ENCODE measurements around the gene TJP1. TPM values are rescaled to one million over a fixed set of nuclear protein-coding genes. Genes with fewer than 3 reads are reported as not detected.
"Not testable (repeated sequence)": the region's sequence is repeated elsewhere in the genome, so short reads cannot be mapped to it uniquely, and the experiment has no call there.

The TJP1 gene
- total and polyA plus RNA-seq, 5 donors from 2014 or later = 0.06 TPM; not detected in 4

- Mint-ChIP-seq H3K36me3 (no peaks in the 10 kb centered on the region), H3K27ac (no peak overlapping the region), H3K4me1 (peaks cover 0 to 18% (median 8%) of the 10 kb centered on the region in 4 donors), H3K9me3 (peaks cover 3 to 28% (median 13%) of the 10 kb centered on the region in 7 donors), H3K4me3 (no peak overlapping the region), H3K27me3 (peaks cover 67% of the 10 kb centered on the region)
- DNase-seq = no peak
- ATAC-seq (ENCODE audit: low read depth in 2 of 2) = no peak
- no peaks in the 10 kb centered on the region for H3K36me3 ChIP-seq (ENCODE audit: control insufficient read depth, insufficient read depth, low read length)
- no peak overlapping the region for H3K27ac ChIP-seq (ENCODE audit: insufficient read depth, low read length, poor library complexity, severe bottlenecking)
- peaks cover 29% of the 10 kb centered on the region for H3K27me3 ChIP-seq (ENCODE audit: control insufficient read depth, insufficient read depth, low read length)
- peaks cover 14% of the 10 kb centered on the region for H3K4me1 ChIP-seq (ENCODE audit: control insufficient read depth, insufficient read depth, low read length, poor library complexity, severe bottlenecking)
- no peak overlapping the region for H3K4me3 ChIP-seq (ENCODE audit: low read depth, low read length)
- H3K9me3 ChIP-seq (ENCODE audit: control insufficient read depth in 2 of 2, low read length in 2 of 2) = peaks cover 15 to 30% of the 10 kb centered on the region in 2 experiments
These were observed 1.7 kb downstream of the TJP1 start for GRCh38 chr15:29820394-29821154.

- Mint-ChIP-seq H3K9me3 (peaks cover 0 to 25% (median 11%) of the 10 kb centered on the region in 7 donors), H3K4me1 (peaks cover 0 to 12% (median 3%) of the 10 kb centered on the region in 4 donors), H3K4me3 (peak overlapping the region in 1 of 4 donors; percentile 24), H3K36me3 (no peaks in the 10 kb centered on the region), H3K27ac (no peak overlapping the region), H3K27me3 (peaks cover 67% of the 10 kb centered on the region)
- Histone ChIP-seq H3K27ac (ENCODE audit: insufficient read depth, low read length, poor library complexity, severe bottlenecking) (no peak overlapping the region), H3K27me3 (ENCODE audit: control insufficient read depth, insufficient read depth, low read length) (peaks cover 29% of the 10 kb centered on the region), H3K4me1 (ENCODE audit: control insufficient read depth, insufficient read depth, low read length, poor library complexity, severe bottlenecking) (peaks cover 11% of the 10 kb centered on the region), H3K36me3 (ENCODE audit: control insufficient read depth, insufficient read depth, low read length) (no peaks in the 10 kb centered on the region), H3K9me3 (ENCODE audit: control insufficient read depth in 2 of 2, low read length in 2 of 2) (peaks cover 15 to 27% of the 10 kb centered on the region in 2 experiments), H3K4me3 (ENCODE audit: low read depth, low read length) (no peak overlapping the region)
- ATAC-seq (ENCODE audit: low read depth in 2 of 2) (no peak), DNase-seq (no peak)
These were observed 2.3 kb downstream of the TJP1 start for GRCh38 chr15:29819979-29820378.

- Mint-ChIP-seq H3K27me3 (peaks cover 71% of the 10 kb centered on the region), H3K9me3 (peaks cover 0 to 21% (median 11%) of the 10 kb centered on the region in 7 donors), H3K27ac (no peak overlapping the region), H3K4me1 (peaks cover 0 to 7% (median under 1%) of the 10 kb centered on the region in 4 donors), H3K36me3 (no peaks in the 10 kb centered on the region), H3K4me3 (no peak overlapping the region)
- DNase-seq (no peak), ATAC-seq (ENCODE audit: low read depth in 2 of 2) (no peak)
- Histone ChIP-seq H3K9me3 (ENCODE audit: control insufficient read depth in 2 of 2, low read length in 2 of 2) (peaks cover 12 to 20% of the 10 kb centered on the region in 2 experiments), H3K4me3 (ENCODE audit: low read depth, low read length) (no peak overlapping the region), H3K27ac (ENCODE audit: insufficient read depth, low read length, poor library complexity, severe bottlenecking) (no peak overlapping the region), H3K4me1 (ENCODE audit: control insufficient read depth, insufficient read depth, low read length, poor library complexity, severe bottlenecking) (peaks cover 11% of the 10 kb centered on the region), H3K27me3 (ENCODE audit: control insufficient read depth, insufficient read depth, low read length) (peaks cover 34% of the 10 kb centered on the region), H3K36me3 (ENCODE audit: control insufficient read depth, insufficient read depth, low read length) (no peaks in the 10 kb centered on the region)
These were observed 4.1 kb downstream of the TJP1 start for GRCh38 chr15:29818141-29818540.

GRCh38 chr15:29817455-29817854 lies 4.8 kb downstream of the TJP1 start:
- H3K36me3 ChIP-seq (ENCODE audit: control insufficient read depth, insufficient read depth, low read length); H3K27ac Mint-ChIP-seq; DNase-seq; ATAC-seq (ENCODE audit: low read depth in 2 of 2); H3K36me3 Mint-ChIP-seq; H3K4me3 ChIP-seq (ENCODE audit: low read depth, low read length); H3K4me3 Mint-ChIP-seq; H3K4me1 Mint-ChIP-seq; H3K27ac ChIP-seq (ENCODE audit: insufficient read depth, low read length, poor library complexity, severe bottlenecking): not testable (repeated sequence)
- peaks cover 0 to 16% (median 10%) of the 10 kb centered on the region in 7 donors for H3K9me3 Mint-ChIP-seq
- H3K9me3 ChIP-seq (ENCODE audit: control insufficient read depth in 2 of 2, low read length in 2 of 2) = peaks cover 10 to 14% of the 10 kb centered on the region in 2 experiments
- H3K4me1 ChIP-seq (ENCODE audit: control insufficient read depth, insufficient read depth, low read length, poor library complexity, severe bottlenecking) = peaks cover 11% of the 10 kb centered on the region
- H3K27me3 Mint-ChIP-seq = peaks cover 72% of the 10 kb centered on the region
- H3K27me3 ChIP-seq (ENCODE audit: control insufficient read depth, insufficient read depth, low read length) = peaks cover 32% of the 10 kb centered on the region

- Histone ChIP-seq H3K36me3 (ENCODE audit: control insufficient read depth, insufficient read depth, low read length) (no peaks in the 10 kb centered on the region), H3K4me3 (ENCODE audit: low read depth, low read length) (no peak overlapping the region), H3K27me3 (ENCODE audit: control insufficient read depth, insufficient read depth, low read length) (peaks cover 22% of the 10 kb centered on the region), H3K4me1 (ENCODE audit: control insufficient read depth, insufficient read depth, low read length, poor library complexity, severe bottlenecking) (no peaks in the 10 kb centered on the region), H3K9me3 (ENCODE audit: control insufficient read depth in 2 of 2, low read length in 2 of 2) (peaks cover 3 to 7% of the 10 kb centered on the region in 2 experiments), H3K27ac (ENCODE audit: insufficient read depth, low read length, poor library complexity, severe bottlenecking) (no peak overlapping the region)
- no peak overlapping the region for H3K27ac Mint-ChIP-seq
- DNase-seq (no peak), ATAC-seq (ENCODE audit: low read depth in 2 of 2) (no peak)
- H3K27me3 Mint-ChIP-seq = peaks cover 76% of the 10 kb centered on the region
- no peak overlapping the region for H3K4me3 Mint-ChIP-seq
- no peaks in the 10 kb centered on the region for H3K36me3 Mint-ChIP-seq
- no peaks in the 10 kb centered on the region for H3K4me1 Mint-ChIP-seq
- peaks cover 0 to 20% (median 12%) of the 10 kb centered on the region in 7 donors for H3K9me3 Mint-ChIP-seq
These were observed 7.1 kb downstream of the TJP1 start for GRCh38 chr15:29815000-29815710.

GRCh38 chr15:29813009-29813408 lies 9.3 kb downstream of the TJP1 start:
- H3K27ac ChIP-seq (ENCODE audit: insufficient read depth, low read length, poor library complexity, severe bottlenecking) = no peak overlapping the region
- Mint-ChIP-seq H3K4me1 (no peaks in the 10 kb centered on the region), H3K27me3 (peaks cover 68% of the 10 kb centered on the region), H3K36me3 (no peaks in the 10 kb centered on the region), H3K9me3 (peaks cover 0 to 19% (median 10%) of the 10 kb centered on the region in 7 donors), H3K27ac (no peak overlapping the region), H3K4me3 (no peak overlapping the region)
- no peak for ATAC-seq (ENCODE audit: low read depth in 2 of 2)
- no peak for DNase-seq
- no peak overlapping the region for H3K4me3 ChIP-seq (ENCODE audit: low read depth, low read length)
- no peaks in the 10 kb centered on the region for H3K4me1 ChIP-seq (ENCODE audit: control insufficient read depth, insufficient read depth, low read length, poor library complexity, severe bottlenecking)
- no peaks in the 10 kb centered on the region for H3K9me3 ChIP-seq (ENCODE audit: control insufficient read depth in 2 of 2, low read length in 2 of 2)
- H3K27me3 ChIP-seq (ENCODE audit: control insufficient read depth, insufficient read depth, low read length) = peaks cover 16% of the 10 kb centered on the region
- no peaks in the 10 kb centered on the region for H3K36me3 ChIP-seq (ENCODE audit: control insufficient read depth, insufficient read depth, low read length)

GRCh38 chr15:29812384-29812694 lies 9.9 kb downstream of the TJP1 start:
- Mint-ChIP-seq H3K4me3 (no peak overlapping the region), H3K36me3 (no peaks in the 10 kb centered on the region), H3K27ac (no peak overlapping the region), H3K27me3 (peaks cover 65% of the 10 kb centered on the region), H3K9me3 (peaks cover 0 to 17% (median 9%) of the 10 kb centered on the region in 7 donors), H3K4me1 (no peaks in the 10 kb centered on the region)
- Histone ChIP-seq H3K27me3 (ENCODE audit: control insufficient read depth, insufficient read depth, low read length) (peaks cover 16% of the 10 kb centered on the region), H3K27ac (ENCODE audit: insufficient read depth, low read length, poor library complexity, severe bottlenecking) (no peak overlapping the region), H3K4me1 (ENCODE audit: control insufficient read depth, insufficient read depth, low read length, poor library complexity, severe bottlenecking) (no peaks in the 10 kb centered on the region), H3K36me3 (ENCODE audit: control insufficient read depth, insufficient read depth, low read length) (no peaks in the 10 kb centered on the region), H3K9me3 (ENCODE audit: control insufficient read depth in 2 of 2, low read length in 2 of 2) (no peaks in the 10 kb centered on the region), H3K4me3 (ENCODE audit: low read depth, low read length) (no peak overlapping the region)
- ATAC-seq (ENCODE audit: low read depth in 2 of 2) (no peak), DNase-seq (no peak)

Data from CD4-positive, CD25-positive, alpha-beta regulatory T cell (primary cell).